GM18507 (cell line): Measurements from ENCODE around the gene IMMP2L.
"Not testable (repeated sequence)": the region's sequence is repeated elsewhere in the genome, so short reads cannot be mapped to it uniquely, and the experiment has no call there.

Experiments used
- DNase-seq: peaks from one replicate; pipeline ENCODE4 v3.0.0; 2011; ENCODE audit warnings: low read depth; ENCODE audit not compliant: insufficient read length; ENCODE audit errors: extremely low spot score
- FAIRE-seq: peaks from 2 replicates; lab custom pipeline; 2011; peaks lifted over from hg19 to GRCh38; lab: Jason Lieb, UNC

IMMP2L gene

DNA sequence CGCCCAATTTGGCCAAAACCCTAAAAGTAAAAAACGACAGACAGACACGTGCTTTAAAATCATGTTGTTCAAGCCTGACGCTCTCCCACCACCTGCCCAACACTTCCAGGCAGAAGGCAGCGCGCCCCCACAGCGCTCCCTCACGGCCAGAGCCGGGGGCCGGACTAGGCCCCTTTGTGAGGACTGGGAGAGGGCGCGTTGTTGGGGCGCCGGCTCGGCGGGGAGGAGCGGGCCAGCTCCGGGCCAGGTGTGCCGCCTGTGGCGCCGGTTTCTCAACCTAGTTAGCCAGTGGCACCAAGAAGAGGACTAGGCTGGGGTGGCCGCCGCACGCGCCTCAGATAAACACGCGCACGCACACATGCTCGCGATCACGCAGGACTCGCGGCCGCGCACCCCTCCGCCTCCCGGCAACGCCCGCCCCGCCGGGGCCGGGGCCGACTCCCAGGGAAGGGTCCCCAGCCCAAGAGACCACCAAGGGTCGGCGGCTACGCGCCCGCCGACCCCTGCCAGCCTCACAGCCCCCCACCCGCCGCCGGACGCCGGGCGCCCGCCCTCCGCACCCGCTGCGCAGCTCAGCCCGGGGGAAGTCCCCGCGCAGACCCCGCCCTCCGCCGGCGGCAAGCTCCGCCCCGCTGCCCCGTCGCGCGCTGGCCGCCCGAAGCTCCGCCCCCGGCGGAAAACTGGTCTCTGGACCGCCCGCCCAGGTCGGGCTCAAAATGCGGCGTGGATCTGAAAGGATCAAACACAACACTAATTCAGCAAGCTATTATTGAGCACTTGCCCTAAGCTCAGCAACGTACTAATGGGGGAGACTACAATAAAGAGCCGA is at the start of gene IMMP2L:
TSS of gene IMMP2L (minus strand) at position 589 of the 829 bp plus-strand sequence.
- peak; percentile 80 for DNase-seq
- peak; percentile 91 for FAIRE-seq

- not testable (repeated sequence) for FAIRE-seq, DNase-seq
Measured at GRCh38 chr7:111609483-111610254, 47.4 kb upstream of the IMMP2L start.

DNA sequence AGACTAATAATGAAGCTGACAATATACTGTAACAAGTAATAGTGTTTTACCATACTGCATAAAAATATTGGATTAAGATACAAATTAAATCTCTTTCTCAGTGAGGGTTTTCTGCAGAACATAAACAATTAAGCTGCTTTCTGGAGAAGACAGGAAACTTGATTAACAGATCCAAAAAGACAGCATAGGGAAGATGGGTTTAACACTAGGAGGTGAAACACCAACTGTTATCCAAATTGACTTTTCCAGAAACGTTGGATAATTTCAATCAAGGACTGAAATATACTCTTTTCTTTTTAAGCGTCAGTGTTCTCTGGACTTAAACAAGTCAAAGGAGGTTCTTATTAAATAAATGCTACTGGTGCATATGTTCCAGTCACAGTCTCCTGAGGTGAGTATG is 45.3 kb upstream of the IMMP2L start:
- DNase-seq, result no peak
- no peak for FAIRE-seq

- DNase-seq, result no peak
- FAIRE-seq, result no peak
Measured at GRCh38 chr7:111605246-111605645, 43.0 kb upstream of the IMMP2L start.

GRCh38 chr7:111600091-111600490 is 37.8 kb upstream of the IMMP2L start:
- no peak for DNase-seq
- no peak for FAIRE-seq

- FAIRE-seq, result no peak
- no peak for DNase-seq
Measured at GRCh38 chr7:111595780-111596179, 33.5 kb upstream of the IMMP2L start.

DNA sequence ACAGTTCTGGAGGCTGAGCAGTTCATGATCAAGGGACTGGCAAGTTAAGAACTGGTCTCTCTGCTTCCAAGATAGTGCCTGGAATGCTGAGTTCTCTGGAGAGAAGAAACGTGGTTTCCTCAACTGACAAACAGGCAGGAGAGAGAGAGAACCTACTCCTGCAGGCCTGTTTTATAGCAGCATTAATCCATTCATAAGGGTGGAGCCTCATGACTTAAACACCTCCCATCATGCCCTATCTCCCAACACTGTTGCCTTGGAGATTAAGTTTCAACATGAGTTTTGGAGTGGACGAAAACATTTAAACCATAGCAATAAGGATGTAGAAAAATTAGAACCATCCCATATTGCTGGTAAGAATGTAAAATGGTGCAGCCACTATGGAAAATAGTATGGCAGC is 32.3 kb upstream of the IMMP2L start:
- no peak for FAIRE-seq
- DNase-seq, result no peak

DNA sequence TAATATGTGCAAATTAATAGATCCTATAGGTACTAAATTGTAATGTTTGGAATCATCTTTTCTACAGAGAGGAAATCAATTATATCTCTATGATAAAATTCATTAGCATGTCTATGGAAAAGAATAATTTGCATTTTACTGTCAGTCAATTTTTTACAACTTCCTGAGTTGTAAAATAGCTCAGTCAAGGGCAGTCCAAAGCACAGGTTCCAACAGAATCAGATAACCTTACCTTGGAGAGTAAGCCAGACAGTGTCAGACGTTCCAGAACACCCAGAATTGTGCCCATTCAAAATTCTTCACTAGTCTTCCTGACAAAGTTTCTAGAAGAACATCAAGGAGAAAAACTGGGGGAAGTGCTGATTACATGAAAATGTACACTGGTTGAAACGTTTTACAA is 31.1 kb upstream of the IMMP2L start:
- no peak for FAIRE-seq

GRCh38 chr7:111588065-111588433 is 25.8 kb upstream of the IMMP2L start:
- no peak for DNase-seq
- FAIRE-seq, result no peak

More for the DNA sequence above, 31.1 kb upstream of the IMMP2L start:
- DNase-seq, result no peak

DNA sequence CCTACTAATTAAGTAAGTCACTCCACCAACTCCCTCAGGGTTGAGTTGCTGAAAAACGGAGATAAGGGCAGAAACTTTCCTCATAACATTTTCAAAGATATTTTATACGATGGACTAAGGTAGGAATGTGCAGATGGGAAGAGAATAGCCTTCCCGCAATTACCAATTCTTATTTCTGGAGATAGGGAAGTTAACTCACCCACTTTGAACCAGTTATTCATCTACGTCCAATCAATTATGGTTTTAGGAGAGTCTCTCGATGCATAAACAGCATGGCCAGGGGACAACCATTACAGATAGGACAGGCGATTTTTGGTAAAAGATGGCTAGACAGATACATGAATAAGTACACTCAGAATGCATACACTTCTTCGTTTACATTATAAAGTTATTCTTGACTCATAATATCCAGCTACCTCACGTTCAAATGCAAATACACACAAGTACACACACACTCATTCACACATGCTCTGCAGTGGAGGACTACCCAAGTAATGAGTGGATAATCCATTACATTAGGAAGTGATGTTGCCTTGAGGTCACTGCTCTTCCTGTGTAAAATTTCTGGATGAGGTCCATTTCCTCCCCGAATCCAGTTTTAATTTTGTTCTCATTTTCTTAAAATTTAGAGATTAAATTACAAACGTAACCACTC is 25.2 kb upstream of the IMMP2L start:
- FAIRE-seq, result no peak

GRCh38 chr7:111586711-111587409 is 24.6 kb upstream of the IMMP2L start:
- DNase-seq, result no peak
- FAIRE-seq, result no peak

More for the DNA sequence above, 25.2 kb upstream of the IMMP2L start:
- DNase-seq, result no peak

GRCh38 chr7:111581784-111582488 is 19.6 kb upstream of the IMMP2L start:
- DNase-seq, FAIRE-seq: not testable (repeated sequence)

DNA sequence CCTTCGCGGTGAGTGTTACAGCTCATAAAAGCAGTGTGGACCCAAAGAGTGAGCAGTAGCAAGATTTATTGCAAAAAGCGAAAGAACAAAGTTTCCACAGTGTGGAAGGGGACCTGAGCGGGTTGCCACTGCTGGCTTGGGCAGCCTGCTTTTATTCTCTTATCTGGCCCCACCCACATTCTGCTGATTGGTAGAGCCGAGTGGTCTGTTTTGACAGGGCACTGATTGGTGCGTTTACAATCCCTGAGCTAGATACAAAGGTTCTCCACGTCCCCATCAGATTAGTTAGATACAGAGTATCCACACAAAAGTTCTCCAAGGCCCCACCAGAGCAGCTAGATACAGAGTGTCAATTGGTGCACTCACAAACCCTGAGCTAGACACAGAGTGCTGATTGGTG is 18.9 kb upstream of the IMMP2L start:
- DNase-seq, FAIRE-seq: not testable (repeated sequence)

GRCh38 chr7:111578754-111579153 is 16.5 kb upstream of the IMMP2L start:
- no peak for DNase-seq
- no peak for FAIRE-seq

GRCh38 chr7:111571720-111572119 is 9.4 kb upstream of the IMMP2L start:
- no peak for DNase-seq
- FAIRE-seq, result no peak

- FAIRE-seq (peak; percentile 38), DNase-seq (no peak)
Measured at GRCh38 chr7:111568870-111569462, 6.7 kb upstream of the IMMP2L start.

GRCh38 chr7:111568419-111568818 is 6.1 kb upstream of the IMMP2L start:
- no peak for FAIRE-seq

GRCh38 chr7:111564078-111564477 is 1.8 kb upstream of the IMMP2L start:
- no peak for DNase-seq
- FAIRE-seq, result no peak

More at GRCh38 chr7:111568419-111568818, 6.1 kb upstream of the IMMP2L start:
- DNase-seq, result no peak

DNA sequence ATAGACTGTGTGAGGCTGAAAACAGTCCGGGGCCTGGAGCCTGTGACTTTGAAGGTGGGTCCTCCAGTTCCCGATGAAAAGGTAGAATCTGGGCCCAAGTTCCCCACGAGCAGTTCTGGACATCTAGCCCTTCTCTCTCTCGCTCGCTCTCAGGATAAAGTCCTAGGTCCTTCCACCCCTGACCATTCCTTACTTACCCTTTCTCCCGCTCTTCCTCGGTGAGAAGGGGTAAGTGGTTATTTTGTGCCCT is 713 bp downstream of the IMMP2L start:
- DNase-seq, result no peak
- FAIRE-seq, result peak; percentile 21
